ENCODE results near the gene KPNA3. TPM values are rescaled to one million over a fixed set of nuclear protein-coding genes. Genes with fewer than 3 reads are reported as not detected.

The KPNA3 gene
- total RNA-seq, 1 experiment from 2014 or later = 49.7 TPM

GRCh38 chr13:49827891-49828290, 35.4 kb upstream of the KPNA3 start:
- no peak for DNase-seq
- H3K79me1 ChIP-seq (ENCODE audit: insufficient read depth, low read depth, low read length, poor library complexity, severe bottlenecking) = no peaks in the 10 kb centered on the region
- H3K4me2 ChIP-seq (ENCODE audit: insufficient read depth, insufficient read length, low read length) = no peak overlapping the region
- H3K18ac ChIP-seq (ENCODE audit: insufficient read length, low read depth, low read length) = no peak overlapping the region
- no peak overlapping the region for H4K5ac ChIP-seq (ENCODE audit: insufficient read length, low read depth, low read length)
- H2AK5ac ChIP-seq (ENCODE audit: insufficient read length, low read length) = no peak overlapping the region
- Mint-ChIP-seq H3K27ac (no peak overlapping the region), H3K4me1 (peaks cover 0 to under 1% of the 10 kb centered on the region in 2 experiments; a peak in 1 of 4 replicates), H3K4me3 (no peak overlapping the region), H3K9me3 (peaks cover 4 to 5% of the 10 kb centered on the region in 2 experiments; a peak in 4 of 5 replicates), H3K27me3 (ENCODE audit: low read depth) (peaks cover 3% of the 10 kb centered on the region; the same call in 1 of the 2 replicates), H3K36me3 (ENCODE audit: insufficient read depth in 1 of 3, low read depth in 3 of 3) (peaks cover 3 to 4% (median 4%) of the 10 kb centered on the region in 3 experiments; a peak in 1 of 7 replicates)
- no peak overlapping the region for H3K56ac ChIP-seq (ENCODE audit: insufficient read length, low read depth, low read length)
- H3K27ac ChIP-seq (ENCODE audit: insufficient read length, low read depth, low read length) = no peak overlapping the region
- H2BK15ac ChIP-seq (ENCODE audit: low read depth, low read length) = no peak overlapping the region
- no peak for TF ChIP-seq CTCF (conservative IDR thresholded peaks at IDR 0.05)
- no peak overlapping the region for H4K91ac ChIP-seq (ENCODE audit: insufficient read length, low read depth, low read length)
- H3K4me1 ChIP-seq (ENCODE audit: insufficient read depth, low read length) = no peaks in the 10 kb centered on the region
- no peak overlapping the region for H4K8ac ChIP-seq (replicated peaks; ENCODE audit: insufficient read length, low read depth, low read length)
- no peak overlapping the region for H2BK120ac ChIP-seq (ENCODE audit: low read depth, low read length, poor library complexity, severe bottlenecking)
- WGBS (ENCODE audit: extremely low coverage, insufficient read length, low lambda C conversion rate) = no CpG with 5 or more reads among the region's 3 CpGs
- no peak overlapping the region for H3K4ac ChIP-seq (ENCODE audit: low read depth, low read length)
- H3K23me2 ChIP-seq (ENCODE audit: insufficient read length, low read depth, low read length, poor library complexity, severe bottlenecking) = no peaks in the 10 kb centered on the region
- no peak overlapping the region for H3K23ac ChIP-seq (ENCODE audit: insufficient read length, low read depth, low read length)
- H3K79me2 ChIP-seq (ENCODE audit: insufficient read depth, low read length) = no peaks in the 10 kb centered on the region
- H3K9ac ChIP-seq (ENCODE audit: extremely low read depth, insufficient read length, low read length) = no peak overlapping the region
- no peaks in the 10 kb centered on the region for H4K20me1 ChIP-seq (ENCODE audit: control insufficient read depth, insufficient read depth, insufficient read length)
- H3K14ac ChIP-seq (ENCODE audit: insufficient read depth, low read length) = no peak overlapping the region
- H3K9me3 ChIP-seq (ENCODE audit: control insufficient read depth, low read depth, low read length) = no peaks in the 10 kb centered on the region
- H3K27me3 ChIP-seq (ENCODE audit: insufficient read depth, low read length) = no peaks in the 10 kb centered on the region
- H3T11ph ChIP-seq (ENCODE audit: low read length) = no peak overlapping the region
- H2BK12ac ChIP-seq (ENCODE audit: insufficient read length, low read depth, low read length) = no peak overlapping the region
- H2BK20ac ChIP-seq (ENCODE audit: low read depth, low read length, poor library complexity, severe bottlenecking) = no peak overlapping the region
- no peak overlapping the region for H2AFZ ChIP-seq (ENCODE audit: low read length)
- H2BK5ac ChIP-seq (ENCODE audit: insufficient read length, low read length) = no peak overlapping the region
